ENCODE results near the gene GAGE10.

Gene GAGE10, protein sequence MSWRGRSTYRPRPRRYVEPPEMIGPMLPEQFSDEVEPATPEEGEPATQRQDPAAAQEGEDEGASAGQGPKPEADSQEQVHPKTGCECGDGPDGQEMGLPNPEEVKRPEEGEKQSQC

GRCh38 chrX:49303346-49303745, at the start of gene GAGE10:
Gene GAGE10, plus strand, starts transcription at chrX:49303646. Its CDS starts 1,214 bp downstream, at chrX:49304860.
- DNase-seq (ENCODE audit: low read depth) = no peak

DNA sequence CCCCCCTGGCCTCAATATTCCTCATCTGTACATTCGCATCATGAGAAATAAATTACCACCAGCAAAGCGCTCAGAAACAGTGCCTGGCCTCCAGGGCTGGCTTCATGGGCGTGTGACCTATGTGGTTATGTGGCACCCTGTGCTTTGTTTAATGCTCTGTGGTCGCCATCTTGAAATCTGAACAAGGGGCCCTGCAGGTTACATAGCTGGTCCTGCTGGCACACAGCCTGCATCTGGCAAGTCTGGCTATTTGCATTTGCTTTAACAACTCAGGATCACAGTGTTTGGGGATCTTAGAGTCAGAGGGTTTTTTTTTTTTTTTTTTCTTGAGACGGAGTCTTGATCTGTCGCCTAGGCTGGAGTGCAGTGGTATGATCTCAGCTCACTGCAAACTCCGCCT, 48.8 kb upstream of the GAGE10 start:
- no peak for DNase-seq (ENCODE audit: low read depth)

DNA sequence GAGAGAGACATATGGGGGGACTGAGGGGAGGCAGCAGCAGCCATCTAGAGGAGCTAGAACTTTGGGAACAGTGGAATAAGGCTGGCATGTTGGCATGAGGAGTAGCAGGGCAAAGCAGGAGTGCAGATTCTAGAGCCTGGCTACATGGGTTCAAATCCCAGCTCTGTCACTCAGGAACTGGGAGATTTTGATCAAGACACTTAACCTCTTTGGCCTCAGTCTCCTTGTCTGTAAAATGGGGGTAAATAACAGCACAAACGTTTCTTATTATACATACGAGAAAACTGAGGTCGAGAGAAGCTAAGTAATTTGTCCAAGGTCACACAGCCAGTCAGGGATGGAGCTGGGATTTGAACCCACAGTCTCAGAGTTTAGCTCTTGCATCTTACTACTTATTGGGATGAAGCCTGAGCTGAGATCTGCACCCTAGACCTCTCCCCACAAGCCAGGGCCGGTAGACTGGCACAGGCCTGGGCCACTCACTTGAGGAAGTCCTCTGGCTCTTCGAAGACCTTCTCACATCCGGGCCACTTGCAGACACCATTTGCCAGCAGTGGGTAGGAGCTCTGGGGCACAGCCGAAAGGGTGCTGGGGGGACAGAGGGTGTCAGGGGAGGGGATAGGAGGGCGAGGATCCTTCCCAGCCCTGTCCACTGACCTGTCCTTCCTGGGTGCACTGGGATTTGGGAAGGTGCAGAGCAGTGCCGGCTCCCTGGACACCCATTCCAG, 47.0 kb upstream of the GAGE10 start:
- no peak for DNase-seq (ENCODE audit: low read depth)

GRCh38 chrX:49257074-49257790, 46.2 kb upstream of the GAGE10 start:
- no peak for DNase-seq (ENCODE audit: low read depth)

DNA sequence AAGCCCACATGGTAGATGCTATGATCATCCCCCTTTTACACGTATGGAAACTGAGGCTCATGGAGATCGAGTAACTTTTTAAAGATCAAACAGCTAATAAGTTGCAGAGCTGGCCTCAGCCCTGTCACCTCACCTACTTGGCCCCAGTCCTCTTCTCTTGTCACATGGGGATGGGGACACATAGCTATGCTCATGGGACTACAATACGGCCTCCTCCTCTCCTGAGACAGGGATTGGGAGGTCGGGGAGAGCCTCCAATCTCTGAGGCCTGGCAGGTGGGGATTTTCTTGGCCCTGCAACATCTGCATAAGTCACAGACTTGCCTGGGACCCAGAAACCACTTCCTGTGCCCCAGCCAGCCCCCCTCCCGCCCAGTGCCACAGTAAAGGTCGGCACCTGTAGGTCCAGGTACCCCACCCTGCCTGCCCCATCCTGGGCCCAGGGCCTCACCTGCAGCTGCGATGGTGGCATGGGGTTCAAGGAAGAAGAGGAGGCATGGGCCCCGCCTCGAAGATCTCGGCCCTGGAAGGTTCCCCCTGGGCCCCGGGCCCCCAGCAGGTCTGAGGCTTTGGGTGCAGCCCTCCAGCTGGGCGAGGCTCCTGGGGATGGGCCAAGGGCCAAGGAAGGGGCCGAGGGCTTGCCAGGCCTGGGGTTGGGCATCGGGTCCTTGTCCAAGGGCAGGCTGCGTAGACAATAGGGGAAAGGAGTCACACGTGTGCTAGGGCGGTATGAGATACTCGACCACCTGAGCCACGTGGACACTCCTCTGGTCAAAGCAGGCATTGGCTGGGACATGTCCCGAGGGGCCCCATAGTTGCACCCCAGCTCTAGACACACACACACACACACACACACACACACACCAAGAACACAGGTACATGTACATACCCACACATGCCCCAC, 45.3 kb upstream of the GAGE10 start:
- no peak for DNase-seq (ENCODE audit: low read depth)

DNA sequence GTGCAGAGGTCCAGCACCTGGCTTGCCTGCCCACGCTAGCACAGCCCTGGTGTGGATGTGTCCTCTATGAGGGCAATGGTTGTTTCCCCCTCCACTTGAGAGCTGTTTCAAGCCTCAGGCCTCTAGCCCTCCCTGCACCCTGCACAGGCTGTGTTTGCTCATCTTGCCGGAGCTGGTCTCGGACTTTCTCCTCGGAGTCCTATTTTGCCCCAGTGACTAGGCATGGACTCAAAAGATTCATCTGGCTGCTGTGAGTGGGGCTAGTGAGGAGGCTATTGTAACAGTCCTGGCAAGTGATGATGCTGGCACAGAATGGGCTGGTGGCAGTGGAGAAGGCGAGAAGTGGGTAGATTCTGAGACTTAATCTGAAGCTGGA, 44.7 kb upstream of the GAGE10 start:
- DNase-seq (ENCODE audit: low read depth) = no peak

GRCh38 chrX:49260221-49260985, 43.0 kb upstream of the GAGE10 start:
- DNase-seq (ENCODE audit: low read depth) = no peak

GRCh38 chrX:49262603-49263002, 40.8 kb upstream of the GAGE10 start:
- DNase-seq (ENCODE audit: low read depth) = no peak

DNA sequence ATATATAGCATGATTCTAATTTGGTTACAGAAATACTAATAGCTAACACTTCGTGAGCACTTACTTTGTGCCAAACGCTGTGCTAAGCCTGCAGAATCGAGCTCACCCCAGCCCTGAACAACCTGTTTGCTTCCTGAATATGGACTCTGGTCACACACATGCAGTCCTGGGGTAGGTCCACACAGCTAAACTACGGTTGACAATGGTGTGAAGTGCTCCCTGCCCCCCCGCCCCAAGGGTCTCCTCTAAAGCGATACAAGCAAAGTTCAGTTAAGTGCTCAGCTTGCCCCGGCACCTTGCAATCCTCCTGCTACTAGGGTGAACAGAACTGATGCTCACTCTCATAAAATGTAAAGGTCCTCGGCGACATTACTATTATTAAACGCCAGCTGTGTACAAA, 39.8 kb upstream of the GAGE10 start:
- DNase-seq (ENCODE audit: low read depth) = no peak

DNA sequence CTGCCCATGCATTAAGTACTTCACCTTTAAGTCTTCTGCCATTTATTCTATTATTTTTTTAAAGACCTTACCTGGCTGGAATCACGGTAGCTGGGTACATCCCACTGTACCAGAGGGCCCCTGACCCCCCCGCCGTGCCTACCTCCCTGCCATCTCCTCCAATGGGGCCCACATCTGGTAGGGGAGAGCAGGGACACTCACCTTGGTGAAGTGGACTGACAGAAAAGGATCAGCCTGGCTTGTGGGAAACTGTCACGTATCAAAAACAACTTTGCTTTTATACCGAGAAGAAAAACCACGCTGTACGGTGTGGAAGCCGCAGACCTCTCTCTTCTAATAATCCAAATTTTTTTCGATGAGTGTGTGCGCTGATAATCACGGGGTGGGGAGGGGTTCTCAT, 39.0 kb upstream of the GAGE10 start, which contains the start of gene FOXP3:
Gene FOXP3, minus strand, starts transcription at position 251 of the 400 bp plus-strand sequence. CDS start 6,205 bp downstream, outside the sequence.
- no peak for DNase-seq (ENCODE audit: low read depth)

DNA sequence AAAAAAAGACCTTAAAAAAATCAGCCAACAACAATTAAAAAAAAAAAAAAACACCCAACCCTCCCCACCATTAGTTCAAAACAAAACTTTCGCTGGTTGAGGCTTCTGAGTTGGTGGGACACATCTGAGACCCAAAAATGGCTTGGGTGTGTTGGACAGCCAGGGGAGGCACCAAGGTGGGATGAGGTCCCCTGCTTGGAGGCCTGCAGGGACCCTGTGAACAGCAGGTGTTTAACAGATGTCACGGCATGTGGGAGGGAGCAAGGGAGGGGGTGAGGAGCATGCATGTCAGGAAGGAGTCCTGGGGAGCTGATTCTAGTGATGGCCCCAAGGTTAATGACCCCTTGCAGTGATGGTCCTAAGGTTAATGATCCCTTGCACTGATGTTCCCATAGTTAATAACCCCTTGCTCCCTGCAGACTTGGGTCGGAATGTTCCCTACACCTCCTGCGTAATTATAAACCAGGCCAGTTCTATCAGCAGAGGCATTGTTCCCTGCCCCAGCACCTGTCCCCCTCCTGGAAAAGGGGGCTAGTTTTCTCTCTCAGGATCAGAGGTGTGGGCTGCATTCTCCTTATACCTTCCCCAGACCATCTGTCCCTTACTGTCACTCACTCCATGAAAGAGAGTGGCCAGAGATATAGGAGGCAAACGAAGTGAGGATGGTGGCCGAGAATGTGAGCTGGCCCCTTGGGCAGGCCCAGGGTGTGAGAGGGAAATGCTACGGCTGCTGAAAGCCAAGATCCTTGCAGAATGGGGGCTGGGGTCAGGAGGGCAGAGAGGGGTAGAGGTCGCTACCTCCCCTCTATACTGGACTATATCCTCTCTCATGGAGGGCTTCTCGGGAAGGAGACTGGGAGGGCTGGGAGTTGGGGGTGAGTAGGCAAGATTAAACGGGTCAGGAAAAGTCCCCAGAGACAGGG, 36.7 kb upstream of the GAGE10 start:
- DNase-seq (ENCODE audit: low read depth) = no peak

- no peak for DNase-seq (ENCODE audit: low read depth)
Observed at GRCh38 chrX:49268702-49269009, 34.8 kb upstream of the GAGE10 start.

- peak; percentile 92 for DNase-seq (ENCODE audit: low read depth)
Observed at GRCh38 chrX:49269010-49269766, 34.3 kb upstream of the GAGE10 start.

DNA sequence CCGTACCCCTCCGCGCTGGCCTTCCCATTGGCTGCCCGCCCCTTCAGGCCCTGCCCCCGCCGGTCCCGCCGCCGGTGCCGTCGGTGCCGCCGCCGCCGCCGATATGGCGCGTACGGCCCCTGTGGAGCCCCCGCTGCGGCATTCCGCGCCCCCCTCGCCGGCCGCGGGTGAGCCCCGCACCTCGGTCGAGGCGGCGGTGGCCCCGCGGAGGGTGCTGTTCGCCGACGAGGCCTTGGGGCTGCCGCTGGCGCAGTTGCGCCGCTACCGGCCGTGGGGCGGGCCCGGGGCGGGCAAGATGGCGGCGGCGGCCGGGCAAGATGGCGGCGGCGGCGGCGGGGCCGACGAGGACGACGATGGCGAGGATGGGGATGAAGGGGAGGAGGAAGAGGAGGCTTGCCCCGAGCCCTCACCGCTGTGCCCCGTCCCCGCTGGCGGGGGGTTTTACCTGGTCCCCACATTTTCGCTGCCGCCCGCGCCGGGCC, 33.6 kb upstream of the GAGE10 start, which contains the start of gene PPP1R3F:
Gene PPP1R3F, plus strand, starts transcription at position 27 of the 482 bp plus-strand sequence. Its CDS starts 77 bp downstream, at position 104.
- DNase-seq (ENCODE audit: low read depth) = no peak

DNA sequence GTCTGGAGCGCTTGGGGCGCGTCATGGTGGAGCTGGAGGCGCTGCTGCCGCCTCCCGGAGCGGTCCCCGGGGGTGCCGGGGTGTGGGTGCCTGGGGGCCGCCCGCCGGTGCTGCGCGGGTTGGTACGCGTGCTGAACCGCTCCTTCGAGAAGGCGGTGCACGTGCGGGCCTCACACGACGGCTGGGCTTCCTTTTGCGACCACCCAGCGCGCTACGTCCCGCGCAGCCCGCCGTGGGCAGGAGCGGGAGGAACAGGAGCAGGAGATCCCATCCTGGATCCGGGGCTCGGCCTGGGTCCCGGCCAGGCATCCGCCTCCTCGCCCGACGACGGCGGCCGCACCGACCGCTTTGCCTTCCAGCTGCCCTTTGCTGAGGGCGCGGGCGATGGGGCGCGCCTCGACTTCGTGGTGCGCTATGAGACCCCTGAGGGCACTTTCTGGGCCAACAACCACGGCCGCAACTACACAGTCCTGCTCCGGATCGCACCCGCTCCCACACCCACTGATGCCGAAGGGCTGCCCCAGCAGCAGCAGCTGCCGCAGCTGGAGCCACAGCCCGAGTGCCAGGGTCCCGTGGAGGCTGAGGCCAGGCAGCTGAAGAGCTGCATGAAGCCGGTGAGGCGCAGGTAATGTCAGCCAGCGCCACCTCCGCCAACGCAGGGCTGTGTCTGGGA, 33.1 kb upstream of the GAGE10 start:
- DNase-seq (ENCODE audit: low read depth) = no peak

GRCh38 chrX:49271341-49271740, 32.1 kb upstream of the GAGE10 start:
- DNase-seq (ENCODE audit: low read depth) = no peak

DNA sequence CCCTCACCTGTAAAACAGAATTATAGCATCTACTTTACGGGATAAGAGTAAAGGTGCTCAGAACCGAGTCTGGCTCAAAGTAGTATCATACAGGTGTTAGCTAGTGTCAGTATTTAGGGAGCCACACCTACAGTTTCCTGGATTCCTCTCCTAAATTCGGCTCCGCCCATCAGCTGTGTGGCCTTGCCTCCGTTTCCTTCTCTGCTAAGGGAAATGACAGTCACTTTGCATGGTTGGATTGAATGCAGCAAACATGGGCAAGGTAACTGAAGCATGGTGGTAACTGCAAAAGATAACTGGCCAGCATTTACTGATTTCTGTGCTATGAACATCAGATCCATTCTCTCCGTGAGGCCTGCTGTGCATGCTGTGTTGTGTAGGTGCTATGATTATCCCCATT, 31.0 kb upstream of the GAGE10 start:
- DNase-seq (ENCODE audit: low read depth) = no peak

GRCh38 chrX:49273181-49273727, 30.2 kb upstream of the GAGE10 start:
- DNase-seq (ENCODE audit: low read depth) = no peak

DNA sequence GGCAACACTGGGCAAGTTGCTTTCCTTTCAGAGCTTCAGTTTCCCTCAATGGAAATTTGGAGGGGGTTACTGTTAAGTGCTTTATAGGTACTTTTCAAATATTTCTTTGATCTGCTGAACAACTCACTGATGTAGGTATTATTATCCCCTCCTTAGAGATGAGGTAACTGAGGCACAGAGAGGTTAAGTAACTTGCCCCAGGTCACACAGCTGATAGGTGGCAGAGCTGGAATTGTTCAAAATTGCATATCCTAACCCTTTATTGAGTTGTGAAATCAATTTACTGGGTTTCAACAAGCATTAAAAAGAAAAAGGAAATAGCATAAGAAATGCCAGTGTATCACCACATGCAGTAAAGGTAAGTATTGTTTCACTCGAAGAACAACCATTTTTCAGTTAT, 27.2 kb upstream of the GAGE10 start:
- DNase-seq (ENCODE audit: low read depth) = no peak
